ENCODE data around the gene HRH1. TPM values are rescaled to one million over a fixed set of nuclear protein-coding genes. Genes with fewer than 3 reads are reported as not detected.
"Not testable (repeated sequence)": the region's sequence is repeated elsewhere in the genome, so short reads cannot be mapped to it uniquely, and the experiment has no call there.

The HRH1 gene
- polyA plus RNA-seq (10.0 to 15.1 TPM (median 13.9 TPM) in 3 replicates), polyA minus RNA-seq (21.3 to 32.9 TPM (median 22.6 TPM) in 3 replicates)
- 4.2 TPM for polyA plus RNA-seq (2011; ENCODE audit: low read depth)
- polyA plus RNA-seq (2011; cell fraction: cytosol; rRNA removed) = 3.8 and 6.2 TPM in 2 replicates
- polyA plus RNA-seq (2011; cell fraction: nucleus; rRNA removed) = 17.4 and 18.9 TPM in 2 replicates
- polyA plus RNA-seq (2012; ENCODE audit: low replicate concordance) = 5.4 and 7.3 TPM in 2 replicates
- polyA minus RNA-seq (2011; cell fraction: cytosol; rRNA and poly(A)+ RNA removed) = 5.6 TPM
- 15.0 and 34.4 TPM in 2 replicates for polyA minus RNA-seq (2011; cell fraction: nucleus; rRNA and poly(A)+ RNA removed)

GRCh38 chr3:11154036-11154952 is at the start of gene HRH1:
HRH1 (plus strand) TSS chr3:11154493; CDS start chr3:11259038, 104,545 bp downstream.
- TF ChIP-seq EZH2 (IDR thresholded peaks at IDR 0.05; ENCODE audit: low read length) = no peak
- no peak for TF ChIP-seq CTCF (optimal IDR thresholded peaks at IDR 0.05 in 1 of 3, IDR thresholded peaks at IDR 0.05 in 1 of 3, conservative IDR thresholded peaks at IDR 0.05 in 1 of 3; ENCODE audit: extremely low read depth in 1 of 3, insufficient read depth in 2 of 3, low read length in 3 of 3)
- no peaks in the 10 kb centered on the region for H4K20me1 ChIP-seq (ENCODE audit: control insufficient read depth, extremely low read depth, insufficient read depth, low read length)
- dilution Hi-C loops (cut with MboI; ENCODE audit: extremely low pct_ligation_motif_present, low sequenced_read_pairs) = no loop called here
- H3K27me3 ChIP-seq (ENCODE audit: control insufficient read depth, extremely low read depth, insufficient read depth, low read length) = no peaks in the 10 kb centered on the region
- H3K9me3 ChIP-seq (ENCODE audit: control insufficient read depth, low read depth, low read length) = no peaks in the 10 kb centered on the region
- peak within 1 kb of the TSS; percentile 42 to 73 (median 54) for H3K4me3 ChIP-seq (ENCODE audit: control insufficient read depth in 2 of 3, extremely low read depth in 1 of 3, insufficient read depth in 2 of 3, low read depth in 1 of 3, low read length in 3 of 3)
- no peaks in the 10 kb centered on the region for H3K9me1 ChIP-seq (ENCODE audit: control insufficient read depth, extremely low read depth, insufficient read depth, low read length)
- H3K4me1 ChIP-seq (ENCODE audit: control insufficient read depth, extremely low read depth, insufficient read depth, low read length) = peaks cover 11% of the 10 kb centered on the region
- peak within 1 kb of the TSS; percentile 79 for H3K9ac ChIP-seq (ENCODE audit: control insufficient read depth, extremely low read depth, insufficient read depth, low read length)
- DNase-seq (ENCODE audit: low read depth, low spot score) (no peak), FAIRE-seq (no peak)
- H3K79me2 ChIP-seq (ENCODE audit: control insufficient read depth, insufficient read depth, low read length) = peaks cover 15% of the 10 kb centered on the region
- peak within 1 kb of the TSS; percentile 69 for H2AFZ ChIP-seq (ENCODE audit: control insufficient read depth, low read length)
- H3K27ac ChIP-seq (ENCODE audit: control insufficient read depth, insufficient read depth, low read length) = peak within 1 kb of the TSS; percentile 39
- no peaks in the 10 kb centered on the region for H3K36me3 ChIP-seq (ENCODE audit: control insufficient read depth in 2 of 2, extremely low read depth in 1 of 2, insufficient read depth in 2 of 2, low read length in 2 of 2)
- H3K4me2 ChIP-seq (ENCODE audit: control insufficient read depth, extremely low read depth, insufficient read depth, low read depth, low read length) = peak within 1 kb of the TSS; percentile 84

DNA sequence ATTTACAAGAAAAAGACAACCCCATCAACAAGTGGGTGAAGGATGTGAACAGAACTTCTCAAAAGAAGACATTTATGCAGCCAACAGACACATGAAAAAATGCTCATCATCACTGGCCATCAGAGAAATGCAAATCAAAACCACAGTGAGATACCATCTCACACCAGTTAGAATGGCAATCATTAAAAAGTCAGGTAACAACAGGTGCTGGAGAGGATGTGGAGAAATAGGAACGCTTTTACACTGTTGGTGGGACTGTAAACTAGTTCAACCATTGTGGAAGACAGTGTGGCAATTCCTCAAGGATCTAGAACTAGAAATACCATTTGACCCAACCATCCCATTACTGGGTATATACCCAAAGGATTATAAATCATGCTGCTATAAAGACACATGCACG is 41.0 kb upstream of the HRH1 start:
- H3K4me1 ChIP-seq (ENCODE audit: control insufficient read depth, extremely low read depth, insufficient read depth, low read length); dilution Hi-C loops (cut with MboI; ENCODE audit: extremely low pct_ligation_motif_present, low sequenced_read_pairs); H2AFZ ChIP-seq (ENCODE audit: control insufficient read depth, low read length); H3K79me2 ChIP-seq (ENCODE audit: control insufficient read depth, insufficient read depth, low read length); FAIRE-seq; DNase-seq (ENCODE audit: low read depth, low spot score); H3K27me3 ChIP-seq (ENCODE audit: control insufficient read depth, extremely low read depth, insufficient read depth, low read length); H3K36me3 ChIP-seq (ENCODE audit: control insufficient read depth in 2 of 2, extremely low read depth in 1 of 2, insufficient read depth in 2 of 2, low read length in 2 of 2); H3K9me3 ChIP-seq (ENCODE audit: control insufficient read depth, low read depth, low read length); H3K4me3 ChIP-seq (ENCODE audit: control insufficient read depth in 2 of 3, extremely low read depth in 1 of 3, insufficient read depth in 2 of 3, low read depth in 1 of 3, low read length in 3 of 3); H3K9ac ChIP-seq (ENCODE audit: control insufficient read depth, extremely low read depth, insufficient read depth, low read length); H4K20me1 ChIP-seq (ENCODE audit: control insufficient read depth, extremely low read depth, insufficient read depth, low read length); H3K4me2 ChIP-seq (ENCODE audit: control insufficient read depth, extremely low read depth, insufficient read depth, low read depth, low read length); H3K27ac ChIP-seq (ENCODE audit: control insufficient read depth, insufficient read depth, low read length); H3K9me1 ChIP-seq (ENCODE audit: control insufficient read depth, extremely low read depth, insufficient read depth, low read length): not testable (repeated sequence)

Measured in keratinocyte (primary cell).